Gastroesophageal sphincter (tissue), 3 donors: ENCODE measurements around the gene STARD3NL.

Experiments used
- CTCF ChIP-seq, 4 experiments: fragments of 200-600 bp in 2 of 4; fragments of 450-650 bp in 2 of 4; sonication (generic) in 1 of 4; IDR thresholded peaks; one replicate each; pipeline ENCODE4 v1.5.1; 2017 to 2019; ENCODE audit warnings: antibody characterized with exemption in 4 of 4, mild to moderate bottlenecking in 2 of 4, moderate library complexity in 2 of 4
- EP300 ChIP-seq: sonication (generic); formaldehyde crosslinking; IDR thresholded peaks from one replicate; pipeline ENCODE4 v1.6.1; 2017; ENCODE audit warnings: antibody characterized with exemption, mild to moderate bottlenecking

DNA sequence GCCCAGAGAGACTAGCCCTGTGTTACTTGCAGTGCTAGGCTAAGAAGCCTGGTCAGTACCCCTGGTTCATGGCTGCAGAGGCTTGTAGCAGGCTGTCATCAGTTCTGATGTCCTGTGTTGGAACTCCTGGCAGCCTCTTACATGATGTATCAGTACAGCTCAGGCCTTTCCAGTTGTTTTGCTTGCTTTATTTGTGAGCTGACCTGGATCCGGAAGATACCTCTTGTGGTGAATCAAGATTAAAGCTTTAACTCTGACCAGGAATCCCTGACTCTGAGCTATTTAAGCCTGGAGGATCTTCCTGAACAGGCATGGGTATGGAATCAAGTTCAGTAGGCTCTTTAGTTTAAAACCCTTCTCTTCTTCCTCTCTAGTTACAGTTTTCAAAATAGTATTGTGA lies 4.4 kb downstream of the STARD3NL start:
- TF ChIP-seq CTCF (IDR thresholded peaks at IDR 0.05) (no peak), EP300 (no peak)
